ENCODE data around the gene ARL8A.

ARL8A gene

GRCh38 chr1:202105571-202106339, 38.8 kb downstream of the ARL8A start:
- H3K4me3 ChIP-seq (replicated peaks; ENCODE audit: low read depth, low read length) = no peak overlapping the region
- no peak for TF ChIP-seq CTCF (IDR thresholded peaks at IDR 0.05; ENCODE audit: low read depth, low read length, missing control alignments)
- no peak for DNase-seq (ENCODE audit: extremely low read depth, low read depth)

GRCh38 chr1:202104073-202104472, 40.5 kb downstream of the ARL8A start:
- no peak for TF ChIP-seq CTCF (IDR thresholded peaks at IDR 0.05; ENCODE audit: low read depth, low read length, missing control alignments)

GRCh38 chr1:202101184-202101583, 43.4 kb downstream of the ARL8A start:
- no peak for TF ChIP-seq CTCF (IDR thresholded peaks at IDR 0.05; ENCODE audit: low read depth, low read length, missing control alignments)
- no peak overlapping the region for H3K4me3 ChIP-seq (replicated peaks; ENCODE audit: low read depth, low read length)
- no peak for DNase-seq (ENCODE audit: extremely low read depth, low read depth)

More at GRCh38 chr1:202104073-202104472, 40.5 kb downstream of the ARL8A start:
- H3K4me3 ChIP-seq (replicated peaks; ENCODE audit: low read depth, low read length) = no peak overlapping the region
- no peak for DNase-seq (ENCODE audit: extremely low read depth, low read depth)

GRCh38 chr1:202093858-202094257, 50.7 kb downstream of the ARL8A start:
- no peak for TF ChIP-seq CTCF (IDR thresholded peaks at IDR 0.05; ENCODE audit: low read depth, low read length, missing control alignments)

GRCh38 chr1:202090994-202091393, 53.5 kb downstream of the ARL8A start:
- TF ChIP-seq CTCF (IDR thresholded peaks at IDR 0.05; ENCODE audit: low read depth, low read length, missing control alignments) = no peak
- DNase-seq (ENCODE audit: extremely low read depth, low read depth) = no peak
- no peak overlapping the region for H3K4me3 ChIP-seq (replicated peaks; ENCODE audit: low read depth, low read length)

More at GRCh38 chr1:202093858-202094257, 50.7 kb downstream of the ARL8A start:
- H3K4me3 ChIP-seq (replicated peaks; ENCODE audit: low read depth, low read length) = no peak overlapping the region
- DNase-seq (ENCODE audit: extremely low read depth, low read depth) = no peak

- DNase-seq (ENCODE audit: extremely low read depth, low read depth) = no peak
- H3K4me3 ChIP-seq (replicated peaks; ENCODE audit: low read depth, low read length) = no peak overlapping the region
- TF ChIP-seq CTCF (IDR thresholded peaks at IDR 0.05; ENCODE audit: low read depth, low read length, missing control alignments) = no peak
Observed at GRCh38 chr1:202088206-202088605, 56.3 kb downstream of the ARL8A start.
